HG03521 (cell line): ENCODE data around the gene STRIP1.
"Not testable (repeated sequence)": the region's sequence is repeated elsewhere in the genome, so short reads cannot be mapped to it uniquely, and the experiment has no call there.

ENCODE experiments used
- ATAC-seq: cut with Tn5 transposase; IDR thresholded peaks from one replicate; pipeline ENCODE4 v1.9.1; 2021; ENCODE audit warnings: mild to moderate bottlenecking, moderate library complexity; ENCODE audit not compliant: unreplicated experiment

Gene STRIP1

GRCh38 chr1:110008971-110009565 lies 25.4 kb upstream of the STRIP1 start:
- ATAC-seq: no peak

GRCh38 chr1:110011527-110012041 lies 22.8 kb upstream of the STRIP1 start:
- peak; percentile 92 for ATAC-seq

GRCh38 chr1:110012100-110012780 lies 22.2 kb upstream of the STRIP1 start:
- peak; percentile 69 for ATAC-seq

- no peak for ATAC-seq
Observed at GRCh38 chr1:110017792-110018191, 16.6 kb upstream of the STRIP1 start.

- no peak for ATAC-seq
Observed at GRCh38 chr1:110018396-110018795, 16.0 kb upstream of the STRIP1 start.

DNA sequence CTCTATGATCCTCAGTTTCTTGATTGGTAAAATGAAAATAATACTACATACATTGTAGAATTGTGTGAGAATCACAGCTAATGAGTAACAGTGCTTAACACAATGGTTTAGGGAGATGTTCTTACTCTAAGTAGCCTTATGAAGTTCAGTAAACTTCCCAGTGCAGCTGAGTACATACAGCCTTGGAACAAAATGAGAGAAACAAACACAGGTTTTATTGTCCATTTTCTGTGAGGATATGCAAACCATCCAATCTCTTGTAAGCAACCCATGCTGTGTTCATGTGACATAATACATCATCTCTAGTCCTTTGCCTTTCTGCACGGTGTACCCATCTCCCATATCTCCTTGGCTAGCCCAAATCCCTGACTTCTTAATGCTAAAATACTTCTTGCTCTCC lies 14.7 kb upstream of the STRIP1 start:
- no peak for ATAC-seq

DNA sequence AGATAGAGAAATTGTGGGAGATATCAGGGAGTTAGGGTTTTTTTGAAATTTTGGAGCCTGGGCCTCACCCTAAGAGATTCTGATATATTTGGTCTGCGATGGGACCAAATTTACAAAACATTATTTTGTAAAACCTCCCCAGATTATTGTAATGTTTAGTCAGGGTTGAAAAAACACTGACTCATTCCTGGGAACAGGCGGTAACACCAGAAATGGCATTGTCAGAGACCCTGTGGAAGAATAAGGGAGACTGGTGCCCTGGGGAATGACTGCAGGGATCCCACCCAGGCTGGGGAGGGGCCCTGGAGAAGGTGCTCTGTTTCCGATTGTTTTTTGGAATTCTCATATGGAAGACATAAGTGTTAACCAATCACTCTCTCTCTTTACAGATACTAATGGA lies 13.1 kb upstream of the STRIP1 start:
- no peak for ATAC-seq

DNA sequence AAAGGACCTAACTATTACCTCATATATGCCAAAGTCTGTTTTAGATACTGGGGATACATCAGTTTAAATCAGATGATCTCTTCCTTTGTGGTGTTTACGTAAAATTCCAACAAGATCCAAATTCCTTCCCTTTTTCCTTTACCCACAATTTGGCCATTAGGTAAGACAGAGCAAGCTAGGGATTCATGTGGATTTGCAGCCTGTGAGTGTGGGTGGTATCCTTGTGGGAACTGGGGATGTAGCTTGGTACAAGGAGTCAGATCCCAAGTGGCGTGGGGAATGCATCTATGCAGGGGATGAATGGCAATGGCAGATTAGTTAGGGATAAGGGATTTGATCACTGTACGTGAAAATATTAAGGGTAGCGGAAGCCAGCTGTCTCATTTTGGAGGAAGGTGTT lies 9.8 kb upstream of the STRIP1 start:
- no peak for ATAC-seq

DNA sequence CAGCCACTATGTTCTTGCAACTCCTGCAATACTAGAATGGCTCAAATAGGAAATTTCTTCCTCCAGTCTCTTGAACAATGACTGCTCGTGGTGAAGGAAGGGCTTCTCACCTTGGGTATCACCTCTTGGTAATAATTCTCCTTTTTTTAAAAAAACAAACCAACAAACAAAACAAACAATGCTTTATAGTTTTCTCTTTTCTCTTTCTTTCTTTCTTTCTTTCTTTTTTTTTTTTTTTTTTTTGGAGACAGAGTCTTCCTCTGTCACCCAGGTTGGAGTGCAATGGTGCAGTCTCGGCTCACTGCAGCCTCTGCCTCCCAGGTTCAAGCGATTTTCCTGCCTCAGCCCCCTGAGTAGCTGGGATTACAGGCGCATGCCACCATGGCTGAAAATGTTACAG lies 3.7 kb upstream of the STRIP1 start:
- ATAC-seq: not testable (repeated sequence)

DNA sequence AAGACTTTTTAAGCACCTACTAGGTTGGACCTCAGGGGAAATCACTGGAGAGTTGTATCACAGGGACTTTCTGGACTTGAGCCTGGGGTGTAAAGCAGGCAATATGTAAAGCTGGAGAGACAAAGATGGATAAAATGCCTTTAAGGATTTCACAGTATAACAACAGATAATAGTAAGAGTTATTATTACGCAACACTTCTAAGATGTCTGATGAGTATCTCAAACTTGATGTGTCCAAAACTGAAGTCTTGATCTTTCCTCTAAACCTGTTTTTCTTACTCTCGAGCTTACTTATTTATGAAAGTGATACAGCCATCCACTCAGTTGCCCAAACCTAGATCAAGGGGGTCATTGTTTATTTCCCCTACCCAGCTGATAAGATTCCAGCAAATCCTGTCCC lies 2.1 kb upstream of the STRIP1 start:
- ATAC-seq: no peak

GRCh38 chr1:110033421-110033820 lies 1.0 kb upstream of the STRIP1 start:
- no peak for ATAC-seq

- no peak for ATAC-seq
Observed at GRCh38 chr1:110034040-110034450, 379 bp upstream of the STRIP1 start.

GRCh38 chr1:110035236-110035752 lies 870 bp downstream of the STRIP1 start:
- no peak for ATAC-seq

- no peak for ATAC-seq
Observed at GRCh38 chr1:110038271-110038670, 3.8 kb downstream of the STRIP1 start.

DNA sequence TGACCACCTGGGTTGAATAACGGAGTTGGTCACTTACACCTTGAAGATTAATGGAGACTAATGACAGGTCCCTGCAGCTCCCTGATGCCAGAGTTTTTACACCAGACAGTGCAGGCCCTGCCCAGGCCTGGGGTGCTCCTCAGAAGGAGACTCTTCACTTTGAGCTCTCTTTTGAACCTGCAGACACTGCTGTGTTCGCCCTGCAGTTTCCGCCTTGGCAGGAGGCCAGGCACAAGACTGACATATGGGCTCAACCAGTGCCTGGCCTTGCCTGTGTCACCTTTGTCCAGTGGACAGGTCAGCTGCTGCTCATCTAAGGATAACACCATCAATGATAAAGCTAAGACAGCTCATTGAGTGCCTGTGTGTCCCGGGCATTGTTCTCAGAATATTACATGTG lies 5.2 kb downstream of the STRIP1 start:
- ATAC-seq: no peak

- ATAC-seq: no peak
Observed at GRCh38 chr1:110040548-110040947, 6.1 kb downstream of the STRIP1 start.

DNA sequence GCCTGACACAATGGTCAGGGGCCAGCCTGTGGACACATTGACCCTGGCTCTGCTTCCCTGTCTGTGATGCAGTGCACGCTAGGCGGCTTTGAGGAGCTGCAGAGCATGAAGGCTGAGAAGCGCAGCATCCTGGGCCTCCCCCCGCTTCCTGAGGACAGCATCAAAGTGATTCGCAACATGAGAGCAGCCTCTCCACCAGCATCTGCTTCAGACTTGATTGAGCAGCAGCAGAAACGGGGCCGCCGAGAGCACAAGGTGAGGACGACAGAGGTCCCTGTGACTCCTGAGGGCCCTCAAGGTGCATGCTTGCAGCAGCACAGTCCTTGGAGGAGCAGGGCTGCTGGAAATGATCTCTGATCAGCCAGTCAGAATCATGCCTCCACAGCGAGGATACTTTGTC lies 8.6 kb downstream of the STRIP1 start:
- no peak for ATAC-seq

GRCh38 chr1:110047463-110047862 lies 13.0 kb downstream of the STRIP1 start:
- ATAC-seq: no peak

DNA sequence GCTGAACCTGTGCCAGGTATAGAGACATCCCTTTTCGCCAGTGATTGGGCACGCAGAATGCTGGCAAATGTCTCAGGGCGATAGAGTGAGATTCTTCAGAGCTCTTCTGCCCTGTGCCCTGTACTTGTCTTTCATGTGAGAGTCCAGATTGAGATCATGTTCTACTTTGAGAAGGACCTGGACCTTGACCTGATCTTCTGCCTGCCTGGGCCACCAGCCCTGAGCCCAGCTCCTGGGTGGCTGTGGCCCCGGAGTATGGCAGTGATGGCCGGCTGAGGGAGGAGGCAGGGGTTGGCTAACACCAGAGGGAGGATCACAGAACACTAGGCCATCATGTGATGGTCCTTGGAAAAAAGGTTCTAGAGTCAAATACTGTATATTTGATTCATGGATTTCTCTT lies 13.8 kb downstream of the STRIP1 start:
- ATAC-seq: no peak

DNA sequence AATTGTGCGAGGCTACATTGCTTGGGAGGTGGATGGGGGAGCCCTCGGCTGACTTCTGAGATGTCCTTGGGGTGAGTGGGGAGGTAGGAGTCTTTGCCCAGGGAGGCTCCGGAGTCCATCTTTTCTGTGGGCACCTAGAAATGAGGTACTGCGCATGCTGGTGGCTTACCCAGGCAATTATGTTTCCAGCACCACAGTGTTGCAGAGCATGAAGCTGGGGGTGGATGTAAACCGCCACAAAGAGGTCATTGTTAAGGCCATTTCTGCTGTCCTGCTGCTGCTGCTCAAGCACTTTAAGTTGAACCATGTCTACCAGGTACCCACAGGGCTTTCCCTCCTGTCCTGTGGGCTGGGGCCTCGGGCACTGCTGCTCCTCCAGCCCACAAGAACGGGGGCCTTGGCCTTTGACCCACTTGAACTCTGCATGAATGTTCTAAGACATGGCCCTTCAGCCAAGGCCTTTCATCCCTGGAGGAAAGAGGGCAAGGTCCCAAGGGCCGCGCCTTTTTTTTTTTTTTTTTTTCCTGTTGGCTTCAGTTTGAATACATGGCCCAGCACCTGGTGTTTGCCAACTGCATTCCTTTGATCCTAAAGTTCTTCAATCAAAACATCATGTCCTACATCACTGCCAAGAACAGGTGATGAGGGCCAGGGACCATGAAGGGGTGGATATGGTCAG lies 14.6 kb downstream of the STRIP1 start:
- no peak for ATAC-seq

DNA sequence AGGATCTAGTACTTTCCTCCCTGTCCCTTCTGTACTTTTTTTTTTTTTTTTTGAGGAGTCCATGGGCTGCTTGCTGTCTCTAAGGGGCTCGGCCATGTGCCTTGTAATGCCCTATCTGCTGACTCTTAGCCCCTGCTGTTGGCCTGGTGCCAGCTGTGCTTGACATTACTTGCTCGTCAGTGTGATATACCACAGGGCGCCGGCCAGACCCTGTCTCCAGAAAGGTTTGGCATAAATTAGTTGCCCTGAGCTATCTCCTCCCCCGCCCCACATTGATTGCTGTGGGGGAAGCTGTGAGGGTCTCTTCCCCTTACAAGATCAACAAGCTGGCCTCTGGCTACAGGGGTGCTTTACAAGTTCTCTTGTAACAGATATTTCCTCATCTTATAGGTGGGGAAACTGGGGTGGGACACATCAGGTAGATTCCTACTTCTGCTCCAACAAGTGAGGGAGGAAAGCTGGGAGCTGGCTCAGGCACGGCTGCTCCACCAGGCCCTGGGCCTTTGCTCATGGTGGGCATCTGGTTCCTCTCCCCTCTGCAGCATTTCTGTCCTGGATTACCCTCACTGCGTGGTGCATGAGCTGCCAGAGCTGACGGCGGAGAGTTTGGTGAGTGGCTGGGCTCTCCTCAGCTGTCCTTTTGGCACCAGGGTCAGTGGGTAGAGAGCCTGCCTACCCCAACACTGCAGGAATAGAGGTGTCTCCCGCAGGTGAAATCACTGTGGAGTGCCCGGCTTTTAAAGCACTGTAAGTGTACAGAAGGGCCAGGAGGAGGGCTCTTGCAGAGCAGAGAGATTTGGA lies 15.6 kb downstream of the STRIP1 start:
- no peak for ATAC-seq
